ENCODE results near the gene RAB33A. TPM values are rescaled to one million over a fixed set of nuclear protein-coding genes. Genes with fewer than 3 reads are reported as not detected.

The RAB33A gene
- total and polyA plus RNA-seq, 9 of the 15 experiments (the other 6 are each of a cell fraction or from before 2014, with no cell fraction given), result 0.04 to 0.20 (median 0.06) TPM; not detected in 4

DNA sequence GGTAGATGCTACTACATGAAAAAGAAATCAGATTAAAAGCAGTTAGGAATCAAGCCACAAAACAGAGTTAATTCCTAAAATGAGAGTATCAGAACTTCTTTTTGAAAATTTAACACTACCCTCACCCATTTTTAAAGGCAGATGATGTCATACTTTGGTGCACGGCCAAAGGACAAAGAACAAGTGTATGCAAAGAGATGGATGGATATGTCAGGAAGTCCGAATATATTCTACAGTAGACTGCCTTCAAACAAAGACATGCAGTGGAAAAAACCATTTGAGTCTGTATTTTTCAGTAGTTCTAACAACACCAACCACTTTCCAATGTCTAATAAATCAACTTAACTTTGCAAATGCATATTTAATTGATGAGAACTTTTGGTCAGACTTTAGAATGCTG lies 8.4 kb upstream of the RAB33A start (continued):
- no peak for TF ChIP-seq ZNF699 (CRISPR knock-in tag; IDR thresholded peaks at IDR 0.05; ENCODE audit: insufficient replicate concordance)
- no peak for TF ChIP-seq CBFA2T2 (conservative IDR thresholded peaks at IDR 0.05)
- TF ChIP-seq MEIS2 (IDR thresholded peaks at IDR 0.05; ENCODE audit: partially characterized antibody), result peak; percentile 11

DNA sequence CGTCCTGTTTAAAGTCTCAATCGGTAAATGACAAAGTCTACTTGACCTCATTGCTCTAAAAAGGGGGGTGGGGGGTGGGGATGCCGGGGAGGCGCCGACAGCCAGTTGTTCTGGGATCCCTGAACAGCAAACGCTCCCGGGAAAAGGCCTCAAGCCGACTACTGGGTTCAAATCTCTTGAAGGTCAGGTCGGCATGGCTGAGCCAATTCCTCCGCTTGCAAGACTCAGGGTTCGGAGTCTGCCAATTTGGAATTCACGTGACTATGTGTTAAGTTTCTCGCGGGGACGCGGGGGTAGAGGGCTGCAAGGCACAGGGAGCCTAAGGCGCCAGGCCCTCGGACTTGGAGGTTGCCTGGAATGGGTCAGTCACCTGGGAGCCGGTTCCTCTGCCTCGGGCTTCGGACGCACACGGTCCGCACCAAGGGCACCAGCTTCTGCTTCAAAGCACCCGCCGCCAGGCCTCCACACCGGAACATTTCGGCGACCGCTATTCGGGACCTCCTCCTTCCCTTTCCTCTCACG lies 6.5 kb upstream of the RAB33A start:
- CTCF ChIA-PET (ENCODE audit: low intra/inter-chr PET ratio), result no interaction called here
- peak overlapping the region; percentile 68 for H3K4me3 ChIP-seq
- BruUV-seq (replicated peaks), result TSS peak; percentile 77
- H3K9me1 ChIP-seq (ENCODE audit: control insufficient read depth, insufficient read depth, low read length), result no peaks in the 10 kb centered on the region
- ATAC-seq (peak; percentile 51; the same call in 2 of the 3 replicates), FAIRE-seq (peak; percentile 35), DNase-seq (ENCODE audit: extremely low read depth in 1 of 4, low spot score in 3 of 4) (peak in 2 of 4 experiments; percentile 24 to 25)
- no peaks in the 10 kb centered on the region for H3K27me3 ChIP-seq (ENCODE audit: control insufficient read depth in 2 of 2, insufficient read depth in 2 of 2, low read length in 2 of 2)
- intact Hi-C loops (cut with micrococcal nuclease) (loop anchor here (1.0 to 5.0 kb wide), 2 partner anchors 8 to 53 kb away; partner anchors contain the start of gene ELF4), in situ Hi-C loops (cut with MboI) (no loop called here)
- 1% methylated on average over 23 of the region's 32 CpGs for WGBS (ENCODE audit: insufficient coverage, low coverage, missing lambda C conversion rate)
- POLR2A ChIA-PET, result interaction anchor here (0.6 to 2.9 kb wide), 11 partner anchors 8 to 91 kb away, joined by 3 to 12 read pairs (median 4); no protein-coding TSS in a partner anchor
- H3K4me1 ChIP-seq (replicated peaks in 1 of 2; ENCODE audit: control insufficient read depth in 2 of 2, insufficient read depth in 2 of 2, low read length in 2 of 2), result peaks cover 8 to 23% of the 10 kb centered on the region in 2 experiments; a peak in 3 of 5 replicates
- H2AFZ ChIP-seq (ENCODE audit: low read depth, low read length), result peak overlapping the region; percentile 97
- peaks cover 46% of the 10 kb centered on the region for H3K79me2 ChIP-seq (ENCODE audit: control insufficient read depth, insufficient read depth, low read length)
- H3K9me3 ChIP-seq (replicated peaks; ENCODE audit: control insufficient read depth, insufficient read depth, low read depth, low read length), result no peaks in the 10 kb centered on the region
- peaks cover 16% of the 10 kb centered on the region; the same call in 2 of the 3 replicates for H3K36me3 ChIP-seq (ENCODE audit: control insufficient read depth, insufficient read depth, low read length)
- peak overlapping the region; percentile 96 for H3K4me2 ChIP-seq (ENCODE audit: insufficient read depth, low read length)
- H4K20me1 ChIP-seq (replicated peaks; ENCODE audit: control insufficient read depth, insufficient read depth, low read length), result no peaks in the 10 kb centered on the region
- H3K27ac ChIP-seq (ENCODE audit: extremely low read depth, low read depth, low read length), result peak overlapping the region; percentile 98
- peak overlapping the region; percentile 92 to 99 for H3K9ac ChIP-seq (ENCODE audit: insufficient read depth in 1 of 2, low read depth in 2 of 2, low read length in 2 of 2)
- TF ChIP-seq NFRKB (IDR thresholded peaks at IDR 0.05; ENCODE audit: low read depth) (peak; percentile 34; the same call in 1 of the 2 replicates), TEAD2 (tag; IDR thresholded peaks at IDR 0.05) (no peak), JUN (IDR thresholded peaks at IDR 0.05; ENCODE audit: borderline replicate concordance, low read depth, low read length) (no peak), JUN (CRISPR knock-in tag; IDR thresholded peaks at IDR 0.05; ENCODE audit: borderline replicate concordance) (no peak), FOXJ2 (tag; IDR thresholded peaks at IDR 0.05) (0 out of 2 replicates have a peak, but pooled peaks have one; percentile 24), ZKSCAN1 (IDR thresholded peaks at IDR 0.05; ENCODE audit: low read depth, low read length) (no peak), KDM4B (IDR thresholded peaks at IDR 0.05; ENCODE audit: borderline replicate concordance in 2 of 2, low read depth in 1 of 2) (no peak), ZSCAN32 (CRISPR knock-in tag; IDR thresholded peaks at IDR 0.05) (no peak), FOXA1 (IDR thresholded peaks at IDR 0.05; ENCODE audit: borderline replicate concordance) (no peak), FOS (IDR thresholded peaks at IDR 0.05; ENCODE audit: extremely low read depth, insufficient read length) (no peak)
- TF ChIP-seq, protein P1, sequence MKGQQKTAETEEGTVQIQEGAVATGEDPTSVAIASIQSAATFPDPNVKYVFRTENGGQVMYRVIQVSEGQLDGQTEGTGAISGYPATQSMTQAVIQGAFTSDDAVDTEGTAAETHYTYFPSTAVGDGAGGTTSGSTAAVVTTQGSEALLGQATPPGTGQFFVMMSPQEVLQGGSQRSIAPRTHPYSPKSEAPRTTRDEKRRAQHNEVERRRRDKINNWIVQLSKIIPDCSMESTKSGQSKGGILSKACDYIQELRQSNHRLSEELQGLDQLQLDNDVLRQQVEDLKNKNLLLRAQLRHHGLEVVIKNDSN (CRISPR knock-in tag; IDR thresholded peaks at IDR 0.05), result 0 out of 2 replicates have a peak, but pooled peaks have one; percentile 12
- TF ChIP-seq, protein P2, sequence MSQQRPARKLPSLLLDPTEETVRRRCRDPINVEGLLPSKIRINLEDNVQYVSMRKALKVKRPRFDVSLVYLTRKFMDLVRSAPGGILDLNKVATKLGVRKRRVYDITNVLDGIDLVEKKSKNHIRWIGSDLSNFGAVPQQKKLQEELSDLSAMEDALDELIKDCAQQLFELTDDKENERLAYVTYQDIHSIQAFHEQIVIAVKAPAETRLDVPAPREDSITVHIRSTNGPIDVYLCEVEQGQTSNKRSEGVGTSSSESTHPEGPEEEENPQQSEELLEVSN (IDR thresholded peaks at IDR 0.05; ENCODE audit: borderline replicate concordance in 1 of 2, extremely low read depth in 1 of 2, insufficient read depth in 1 of 2, insufficient read length in 1 of 2, low read depth in 1 of 2, low read length in 1 of 2, poor library complexity in 1 of 2, severe bottlenecking in 1 of 2), result peak in 1 of 2 experiments; percentile 37
- TF ChIP-seq, protein P3, sequence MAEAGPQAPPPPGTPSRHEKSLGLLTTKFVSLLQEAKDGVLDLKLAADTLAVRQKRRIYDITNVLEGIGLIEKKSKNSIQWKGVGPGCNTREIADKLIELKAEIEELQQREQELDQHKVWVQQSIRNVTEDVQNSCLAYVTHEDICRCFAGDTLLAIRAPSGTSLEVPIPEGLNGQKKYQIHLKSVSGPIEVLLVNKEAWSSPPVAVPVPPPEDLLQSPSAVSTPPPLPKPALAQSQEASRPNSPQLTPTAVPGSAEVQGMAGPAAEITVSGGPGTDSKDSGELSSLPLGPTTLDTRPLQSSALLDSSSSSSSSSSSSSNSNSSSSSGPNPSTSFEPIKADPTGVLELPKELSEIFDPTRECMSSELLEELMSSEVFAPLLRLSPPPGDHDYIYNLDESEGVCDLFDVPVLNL (CRISPR knock-in tag; IDR thresholded peaks at IDR 0.05; ENCODE audit: low read depth), result 0 out of 2 replicates have a peak, but pooled peaks have one; percentile 34

Measured in K562 (cell line).